ENCODE measurements around the gene GMIP.
"Not testable (repeated sequence)": the region's sequence is repeated elsewhere in the genome, so short reads cannot be mapped to it uniquely, and the experiment has no call there.

GMIP gene

GRCh38 chr19:19643158-19644053, at the start of gene GMIP:
GMIP (minus strand) TSS chr19:19643657; CDS start chr19:19643529, 128 bp downstream.
- peak; percentile 94 for DNase-seq

- peak; percentile 11 for DNase-seq
Observed at GRCh38 chr19:19691683-19692082, 48.2 kb upstream of the GMIP start.

GRCh38 chr19:19689023-19689422, 45.6 kb upstream of the GMIP start:
- not testable (repeated sequence) for DNase-seq

GRCh38 chr19:19687090-19687489, 43.6 kb upstream of the GMIP start:
- no peak for DNase-seq

- DNase-seq = no peak
Observed at GRCh38 chr19:19686580-19686979, 43.1 kb upstream of the GMIP start.

GRCh38 chr19:19686119-19686518, 42.7 kb upstream of the GMIP start:
- DNase-seq = not testable (repeated sequence)

- no peak for DNase-seq
Observed at GRCh38 chr19:19679176-19680073, 36.0 kb upstream of the GMIP start.

GRCh38 chr19:19677579-19677978, 34.1 kb upstream of the GMIP start:
- no peak for DNase-seq

GRCh38 chr19:19674315-19674714, 30.9 kb upstream of the GMIP start:
- no peak for DNase-seq

- DNase-seq = no peak
Observed at GRCh38 chr19:19672816-19673215, 29.4 kb upstream of the GMIP start.

- DNase-seq = no peak
Observed at GRCh38 chr19:19670070-19670551, 26.7 kb upstream of the GMIP start.

GRCh38 chr19:19668230-19669012, 25.0 kb upstream of the GMIP start, which contains the start of gene ZNF101:
ZNF101 (plus strand) TSS chr19:19668839; CDS start chr19:19668964, 125 bp downstream.
- peak; percentile 97 for DNase-seq

- not testable (repeated sequence) for DNase-seq
Observed at GRCh38 chr19:19665420-19665948, 22.0 kb upstream of the GMIP start.

GRCh38 chr19:19663256-19664120, 20.0 kb upstream of the GMIP start, which contains the start of gene ATP13A1:
ATP13A1 (minus strand) TSS chr19:19663676; CDS start chr19:19663666, 10 bp downstream.
- peak; percentile 98 for DNase-seq

- no peak for DNase-seq
Observed at GRCh38 chr19:19662871-19663255, 19.4 kb upstream of the GMIP start.

GRCh38 chr19:19662344-19662743, 18.9 kb upstream of the GMIP start:
- DNase-seq = no peak

- DNase-seq = no peak
Observed at GRCh38 chr19:19661675-19662251, 18.3 kb upstream of the GMIP start.

- no peak for DNase-seq
Observed at GRCh38 chr19:19661141-19661674, 17.8 kb upstream of the GMIP start.

- no peak for DNase-seq
Observed at GRCh38 chr19:19659646-19660245, 16.3 kb upstream of the GMIP start.

- DNase-seq = no peak
Observed at GRCh38 chr19:19657397-19657783, 13.9 kb upstream of the GMIP start.
